GM19452 (cell line): Measurements from ENCODE around the gene NFS1.

Experiments used
- ATAC-seq: cut with Tn5 transposase; IDR thresholded peaks from one replicate; pipeline ENCODE4 v1.9.1; 2021; ENCODE audit not compliant: unreplicated experiment

The NFS1 gene

DNA sequence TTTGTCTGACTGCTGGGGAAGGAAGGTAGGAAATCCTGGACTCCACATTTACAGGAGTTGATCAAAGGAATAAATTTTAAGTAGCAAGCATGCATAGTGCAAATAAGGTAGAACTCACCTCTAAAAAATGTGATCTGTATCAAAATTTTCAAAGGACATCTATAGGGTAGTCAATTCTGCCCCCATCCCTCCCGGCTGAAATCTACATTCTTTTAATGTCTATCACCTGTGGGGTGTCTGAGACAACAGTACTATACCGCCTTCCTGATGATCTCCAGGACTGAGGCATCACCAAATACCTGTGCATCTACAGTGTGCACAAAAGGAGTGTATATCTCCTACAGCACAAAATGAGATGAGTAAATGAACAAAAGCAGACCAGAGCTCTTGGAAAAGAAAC, 54.3 kb downstream of the NFS1 start:
- no peak for ATAC-seq

GRCh38 chr20:35643045-35643444, 56.1 kb downstream of the NFS1 start:
- ATAC-seq: no peak

DNA sequence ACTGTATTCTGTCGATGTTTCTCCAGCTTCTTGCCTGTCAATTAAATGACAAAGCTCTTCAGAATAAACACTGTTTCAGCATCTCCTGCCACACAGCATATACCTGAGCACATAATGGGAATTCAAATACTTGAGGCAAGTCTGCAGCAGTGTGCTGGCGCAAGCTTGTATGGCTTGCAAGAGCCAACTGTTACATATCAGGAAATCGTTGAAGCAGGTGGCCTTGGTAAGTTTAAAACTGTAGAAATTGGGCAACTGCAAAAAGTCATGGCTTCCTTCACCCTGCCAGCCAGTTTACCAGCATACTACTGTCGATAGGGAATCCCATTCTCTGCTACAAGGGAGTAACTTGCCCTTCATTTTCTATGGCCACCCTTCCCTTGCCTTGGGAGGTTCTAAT, 57.4 kb downstream of the NFS1 start:
- no peak for ATAC-seq

GRCh38 chr20:35640724-35641123, 58.4 kb downstream of the NFS1 start:
- ATAC-seq: no peak

- ATAC-seq: no peak
Measured at GRCh38 chr20:35638751-35639150, 60.4 kb downstream of the NFS1 start.

- ATAC-seq: no peak
Measured at GRCh38 chr20:35637276-35637675, 61.9 kb downstream of the NFS1 start.

- ATAC-seq: no peak
Measured at GRCh38 chr20:35636095-35636494, 63.1 kb downstream of the NFS1 start.

GRCh38 chr20:35635652-35636051, 63.5 kb downstream of the NFS1 start:
- no peak for ATAC-seq

DNA sequence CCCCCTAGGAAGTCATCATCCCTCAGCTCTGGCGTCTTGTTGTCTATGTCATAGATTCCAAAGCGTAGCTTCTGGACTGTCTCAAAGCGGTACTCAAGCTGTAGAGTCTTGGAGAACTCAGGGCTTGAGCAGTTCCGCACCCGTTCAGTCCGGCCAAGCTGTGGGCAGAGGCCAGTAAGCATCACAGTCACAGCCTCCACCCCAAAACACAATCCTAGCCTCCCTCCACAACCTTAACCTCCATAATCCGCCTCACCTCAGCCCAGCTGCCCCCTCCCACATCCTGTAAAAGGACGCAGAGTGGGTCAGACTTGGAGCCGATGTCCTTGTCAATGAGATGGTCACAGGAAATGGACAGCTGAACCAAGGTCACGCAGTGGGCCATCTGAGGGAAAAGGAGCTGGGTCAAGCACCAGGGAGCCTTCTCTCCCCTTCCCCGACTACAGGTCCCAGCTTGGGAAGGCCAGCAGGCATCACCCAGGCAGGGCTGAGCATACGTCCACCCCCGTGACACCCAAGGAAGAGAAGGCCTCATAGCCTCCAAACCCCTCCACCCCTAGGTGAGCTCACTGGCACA, 66.5 kb downstream of the NFS1 start:
- ATAC-seq: no peak

DNA sequence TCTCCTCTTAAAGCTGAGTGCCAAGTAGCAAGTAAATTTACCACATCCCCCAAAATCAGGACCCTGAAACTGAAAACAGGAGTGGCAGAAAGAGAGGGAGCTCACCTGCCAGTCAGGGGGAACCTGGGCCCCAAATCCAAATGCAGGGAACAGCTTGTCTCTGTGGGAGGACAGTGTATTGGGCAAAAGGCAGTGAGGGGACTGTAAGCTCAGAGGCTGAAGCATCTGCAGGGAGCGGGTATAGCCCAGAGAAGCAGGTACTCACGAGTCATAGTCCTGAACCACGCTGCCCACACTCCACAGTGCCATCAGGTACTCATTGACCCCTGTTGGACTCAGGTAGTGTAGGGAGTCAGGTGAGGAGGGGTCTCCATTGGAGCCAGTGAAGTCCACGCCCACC, 68.5 kb downstream of the NFS1 start:
- ATAC-seq: no peak

DNA sequence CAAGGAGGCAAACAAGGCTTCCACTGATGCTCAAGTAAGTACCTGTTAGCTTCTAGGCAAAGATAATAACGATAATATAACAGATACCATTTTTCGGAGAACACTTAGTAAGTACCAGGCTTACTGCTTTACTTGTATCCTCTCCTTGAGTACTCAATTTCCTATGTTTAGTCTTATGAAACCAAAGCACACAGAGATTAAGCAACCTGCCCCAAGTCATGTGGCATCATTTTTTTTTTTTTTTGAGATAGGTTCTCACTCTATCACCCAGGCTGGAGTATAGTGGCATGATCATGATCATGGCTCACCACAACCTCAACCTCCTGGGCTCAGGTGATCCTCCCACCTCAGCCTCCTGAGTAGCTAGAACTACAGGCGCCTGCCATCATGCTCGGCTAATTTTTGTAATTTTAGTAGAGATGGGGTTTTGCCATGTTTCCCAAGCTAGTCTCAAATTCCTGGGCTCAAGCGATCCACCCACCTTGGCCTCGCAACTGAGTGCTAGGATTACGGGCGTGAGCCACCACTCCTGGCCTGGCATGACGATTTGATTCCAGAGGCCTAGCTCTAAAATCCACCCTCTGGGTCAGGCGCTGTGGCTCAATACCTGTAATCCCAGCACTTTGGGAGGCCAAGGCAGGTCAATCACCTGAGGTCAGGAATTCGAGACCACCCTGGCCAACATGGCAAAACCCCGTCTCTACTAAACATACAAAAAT, 69.6 kb downstream of the NFS1 start:
- no peak for ATAC-seq

DNA sequence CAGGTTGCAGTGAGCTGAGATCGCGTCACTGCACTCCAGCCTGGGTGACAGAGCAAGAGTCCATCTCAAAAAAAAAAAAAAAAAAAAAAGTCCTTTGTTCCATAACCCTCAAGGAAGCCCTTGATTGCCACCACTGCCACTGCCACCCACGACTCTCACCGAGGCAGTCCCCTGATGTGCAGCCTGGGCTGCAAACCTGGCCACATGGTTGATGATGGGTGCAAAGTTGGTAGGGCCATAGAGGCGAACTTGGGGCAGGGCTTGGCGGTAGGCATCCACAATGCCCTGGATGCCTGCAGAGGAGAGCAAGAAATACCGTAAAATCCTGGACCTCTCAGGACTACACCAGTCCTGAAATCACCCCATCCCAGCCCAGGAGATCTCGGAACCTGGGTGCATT, 72.0 kb downstream of the NFS1 start:
- ATAC-seq: no peak

DNA sequence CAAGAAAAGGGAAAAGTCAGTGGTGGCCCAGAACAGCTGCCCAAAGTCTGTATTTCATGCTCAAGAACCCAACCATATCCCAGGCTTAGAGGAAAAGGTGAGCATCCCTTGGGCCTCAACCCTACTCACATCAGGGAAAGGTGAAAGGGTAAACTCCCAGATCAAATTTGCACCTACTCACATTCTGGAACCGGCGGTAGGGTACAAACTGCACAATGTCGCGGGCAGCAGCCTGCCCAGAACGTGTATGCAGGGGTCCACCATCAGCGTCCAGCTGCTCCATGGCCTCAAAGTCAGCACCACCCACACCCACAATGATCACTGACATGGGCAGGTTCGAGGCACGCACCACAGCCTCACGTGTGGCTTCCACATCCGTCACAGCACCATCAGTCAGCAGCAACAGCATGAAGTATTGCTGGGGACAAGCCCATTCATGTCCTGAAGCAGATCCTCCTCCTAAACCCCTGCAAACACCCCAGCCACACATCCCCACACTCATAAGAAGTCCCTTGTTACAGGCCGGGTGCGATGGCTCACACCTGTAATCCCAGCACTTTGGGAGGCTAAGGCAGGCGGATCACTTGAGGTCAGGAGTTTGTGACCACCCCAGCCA, 72.7 kb downstream of the NFS1 start:
- no peak for ATAC-seq

DNA sequence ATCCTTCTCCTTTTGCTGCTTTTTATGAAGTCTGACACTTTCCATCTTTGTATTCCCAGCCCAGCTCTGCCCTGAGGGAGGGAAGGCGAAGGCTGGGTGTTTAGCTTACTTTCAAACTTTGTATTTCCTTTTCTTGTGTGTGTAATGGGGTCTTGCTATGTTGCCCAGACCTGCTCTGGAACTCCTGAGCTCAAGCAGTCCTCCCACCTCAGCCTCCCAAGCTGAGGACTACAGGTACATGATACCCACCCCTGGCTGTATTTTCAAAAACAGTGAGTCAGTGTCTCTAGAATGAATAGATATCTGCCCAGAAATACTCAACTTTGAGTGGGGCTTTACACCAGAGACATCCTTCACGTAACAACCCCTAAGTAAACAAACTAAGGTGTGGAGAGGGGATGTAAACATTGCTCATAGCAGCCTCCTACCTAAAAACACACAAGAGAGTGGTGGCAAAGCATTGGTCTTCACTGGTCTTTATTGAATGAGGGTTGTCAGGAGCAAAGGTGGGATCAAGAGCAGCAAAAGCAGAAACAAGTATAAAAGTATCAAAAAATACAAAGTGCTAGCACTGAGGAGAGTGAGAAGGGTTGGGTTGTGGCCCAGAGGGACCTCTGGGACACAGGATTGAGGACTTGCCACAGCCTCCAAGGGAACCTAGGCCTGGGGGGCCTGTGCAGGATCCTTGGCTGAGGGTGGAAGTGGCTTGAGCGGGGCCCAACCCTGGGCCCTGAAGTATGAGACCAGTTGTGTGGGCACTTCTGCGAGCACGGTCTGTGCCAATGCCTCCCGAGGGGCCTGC, 73.4 kb downstream of the NFS1 start:
- no peak for ATAC-seq

DNA sequence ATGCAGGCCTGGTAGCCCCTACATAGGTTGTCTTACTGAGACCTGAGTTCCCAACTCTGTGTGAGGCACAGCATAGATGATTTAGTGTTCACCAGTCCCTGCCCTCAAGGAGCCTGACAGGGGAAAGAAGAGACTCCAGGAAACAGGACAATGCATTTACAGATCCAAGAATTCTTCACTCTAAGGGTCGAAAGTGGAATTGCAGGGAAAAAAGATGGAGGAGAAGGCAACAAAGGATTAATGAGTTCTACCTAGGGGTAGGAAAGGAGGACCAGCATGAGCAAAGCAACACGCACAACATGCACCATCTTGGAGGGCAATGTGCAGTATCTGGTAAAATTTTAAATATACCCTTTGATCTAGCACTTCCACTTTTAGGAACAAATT, 77.6 kb downstream of the NFS1 start:
- ATAC-seq: no peak

DNA sequence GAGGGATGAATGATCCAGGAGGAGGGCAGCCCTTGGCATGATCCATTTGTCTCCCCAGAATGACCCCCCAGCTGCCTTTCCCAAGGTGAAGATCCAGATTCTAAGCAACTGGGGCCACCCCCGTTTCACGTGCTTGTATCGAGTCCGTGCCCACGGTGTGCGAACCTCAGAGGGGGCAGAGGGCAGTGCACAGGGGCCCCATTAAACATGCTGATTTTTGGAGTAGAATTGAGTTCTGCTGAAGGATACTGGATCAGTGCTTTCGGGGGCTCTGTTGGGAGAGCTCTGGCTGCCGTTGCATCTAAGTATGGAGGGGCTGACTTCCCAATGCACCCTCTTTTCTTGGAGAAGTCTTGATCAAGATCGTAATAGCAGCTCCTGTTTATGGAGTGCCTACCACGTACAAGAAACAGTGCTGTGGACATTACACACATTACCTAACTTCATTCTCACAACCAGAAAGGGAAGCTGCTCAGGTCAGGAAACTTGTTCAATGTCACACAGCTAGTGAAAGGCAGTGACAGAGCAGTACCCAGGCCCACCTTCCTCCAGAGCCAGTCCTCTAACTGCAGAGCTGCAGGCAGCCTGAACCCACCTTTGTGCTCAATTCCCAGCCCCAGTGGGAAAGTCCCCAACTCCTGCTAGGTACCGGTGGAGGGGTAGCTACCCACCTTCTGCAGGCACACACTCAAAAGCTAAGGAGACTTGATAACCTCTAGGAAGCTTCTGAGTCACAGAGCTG, 78.2 kb downstream of the NFS1 start:
- no peak for ATAC-seq

DNA sequence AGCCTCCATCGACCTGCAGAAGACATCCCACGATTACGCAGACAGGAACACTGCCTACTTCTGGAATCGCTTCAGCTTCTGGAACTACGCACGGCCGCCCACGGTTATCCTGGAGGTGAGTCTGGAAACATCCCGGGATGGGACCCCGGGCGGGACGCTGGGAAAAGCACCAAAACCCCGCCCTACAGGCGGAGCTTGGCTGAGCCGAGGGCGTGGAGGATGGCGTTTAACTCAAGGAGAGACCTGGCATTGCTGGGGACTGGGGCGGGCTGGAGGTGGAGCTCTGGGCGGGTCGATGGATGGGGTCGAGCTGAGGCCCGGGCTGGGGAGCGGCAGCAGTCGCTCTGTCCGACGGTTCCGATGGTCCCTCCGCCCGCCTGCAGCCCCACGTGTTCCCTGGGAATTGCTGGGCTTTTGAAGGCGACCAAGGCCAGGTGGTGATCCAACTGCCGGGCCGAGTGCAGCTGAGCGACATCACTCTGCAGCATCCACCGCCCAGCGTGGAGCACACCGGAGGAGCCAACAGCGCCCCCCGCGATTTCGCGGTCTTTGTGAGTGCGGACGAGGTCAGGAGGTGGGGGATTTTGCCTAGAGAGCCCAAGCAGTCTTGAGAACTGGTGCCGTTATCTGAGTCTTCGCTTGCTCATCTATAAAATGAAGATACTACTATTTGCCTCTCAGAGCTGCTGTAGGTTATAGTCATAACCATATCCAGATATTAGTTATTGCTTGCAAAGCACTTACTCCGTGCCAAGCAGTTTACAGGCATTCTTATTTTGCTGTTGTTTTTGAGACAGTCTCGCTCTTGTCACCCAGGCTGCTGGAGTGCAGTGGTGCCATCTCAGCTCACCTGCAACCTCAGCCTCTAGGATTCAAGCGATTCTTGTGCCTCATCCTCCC, 79.7 kb downstream of the NFS1 start:
- peak; percentile 39 for ATAC-seq

GRCh38 chr20:35618263-35619131, 80.7 kb downstream of the NFS1 start:
- no peak for ATAC-seq
